ENCODE measurements around the gene TRABD2B.

The TRABD2B gene

GRCh38 chr1:47996406-47997226 lies 569 bp downstream of the TRABD2B start:
- Histone ChIP-seq H3F3A (ENCODE audit: insufficient read depth) (no peaks in the 10 kb centered on the region), H3K36me3 (ENCODE audit: low read length) (no peaks in the 10 kb centered on the region), H3K27ac (ENCODE audit: low read depth, low read length) (no peak overlapping the region), H3K9me3 (ENCODE audit: insufficient read depth, low read length) (no peaks in the 10 kb centered on the region), H2AFZ (ENCODE audit: low read depth, low read length, severe bottlenecking) (no peak overlapping the region), H3K9me2 (replicated peaks; ENCODE audit: insufficient read depth, low read length) (no peaks in the 10 kb centered on the region), H3K4me3 (ENCODE audit: insufficient read depth, low read length, poor library complexity, severe bottlenecking) (no peak overlapping the region), H3K79me2 (ENCODE audit: insufficient read depth, low read length) (no peaks in the 10 kb centered on the region), H3K9ac (ENCODE audit: low read length) (no peak overlapping the region), H3K27me3 (ENCODE audit: low read length) (no peaks in the 10 kb centered on the region), H3K4me2 (ENCODE audit: low read depth, low read length, poor library complexity, severe bottlenecking) (no peak overlapping the region), H4K20me1 (ENCODE audit: low read depth, low read length) (no peaks in the 10 kb centered on the region)
- TF ChIP-seq CTCF (IDR thresholded peaks at IDR 0.05; ENCODE audit: insufficient read depth, low read length, poor library complexity, severe bottlenecking) (no peak), EZH2phosphoT487 (conservative IDR thresholded peaks at IDR 0.05; ENCODE audit: low read length) (no peak)

- H3K9ac ChIP-seq (ENCODE audit: low read length), result no peak overlapping the region
- no peak for TF ChIP-seq EZH2phosphoT487 (conservative IDR thresholded peaks at IDR 0.05; ENCODE audit: low read length)
- no peak for TF ChIP-seq CTCF (IDR thresholded peaks at IDR 0.05; ENCODE audit: insufficient read depth, low read length, poor library complexity, severe bottlenecking)
- H2AFZ ChIP-seq (ENCODE audit: low read depth, low read length, severe bottlenecking), result no peak overlapping the region
- H3K4me2 ChIP-seq (ENCODE audit: low read depth, low read length, poor library complexity, severe bottlenecking), result no peak overlapping the region
- no peak overlapping the region for H3K27ac ChIP-seq (ENCODE audit: low read depth, low read length)
- H4K20me1 ChIP-seq (ENCODE audit: low read depth, low read length), result no peaks in the 10 kb centered on the region
- H3F3A ChIP-seq (ENCODE audit: insufficient read depth), result no peaks in the 10 kb centered on the region
- no peaks in the 10 kb centered on the region for H3K79me2 ChIP-seq (ENCODE audit: insufficient read depth, low read length)
- H3K27me3 ChIP-seq (ENCODE audit: low read length), result no peaks in the 10 kb centered on the region
- no peak overlapping the region for H3K4me3 ChIP-seq (ENCODE audit: insufficient read depth, low read length, poor library complexity, severe bottlenecking)
- no peaks in the 10 kb centered on the region for H3K9me2 ChIP-seq (replicated peaks; ENCODE audit: insufficient read depth, low read length)
- H3K9me3 ChIP-seq (ENCODE audit: insufficient read depth, low read length), result no peaks in the 10 kb centered on the region
- no peaks in the 10 kb centered on the region for H3K36me3 ChIP-seq (ENCODE audit: low read length)
Observed at GRCh38 chr1:47996060-47996405, 1.2 kb downstream of the TRABD2B start.

GRCh38 chr1:47995306-47996050 lies 1.7 kb downstream of the TRABD2B start:
- Histone ChIP-seq H2AFZ (ENCODE audit: low read depth, low read length, severe bottlenecking) (no peak overlapping the region), H3K36me3 (ENCODE audit: low read length) (no peaks in the 10 kb centered on the region), H4K20me1 (ENCODE audit: low read depth, low read length) (no peaks in the 10 kb centered on the region), H3K79me2 (ENCODE audit: insufficient read depth, low read length) (no peaks in the 10 kb centered on the region), H3K27me3 (ENCODE audit: low read length) (no peaks in the 10 kb centered on the region), H3K27ac (ENCODE audit: low read depth, low read length) (no peak overlapping the region), H3K9ac (ENCODE audit: low read length) (no peak overlapping the region), H3F3A (ENCODE audit: insufficient read depth) (no peaks in the 10 kb centered on the region), H3K4me2 (ENCODE audit: low read depth, low read length, poor library complexity, severe bottlenecking) (no peak overlapping the region), H3K4me3 (ENCODE audit: insufficient read depth, low read length, poor library complexity, severe bottlenecking) (no peak overlapping the region), H3K9me2 (replicated peaks; ENCODE audit: insufficient read depth, low read length) (no peaks in the 10 kb centered on the region), H3K9me3 (ENCODE audit: insufficient read depth, low read length) (no peaks in the 10 kb centered on the region)
- TF ChIP-seq EZH2phosphoT487 (conservative IDR thresholded peaks at IDR 0.05; ENCODE audit: low read length) (no peak), CTCF (IDR thresholded peaks at IDR 0.05; ENCODE audit: insufficient read depth, low read length, poor library complexity, severe bottlenecking) (no peak)
